ENCODE data around the gene CLCA4. TPM values are rescaled to one million over a fixed set of nuclear protein-coding genes. Genes with fewer than 3 reads are reported as not detected.

Gene CLCA4
- total RNA-seq, 1 experiment from 2014 or later, result not detected

DNA sequence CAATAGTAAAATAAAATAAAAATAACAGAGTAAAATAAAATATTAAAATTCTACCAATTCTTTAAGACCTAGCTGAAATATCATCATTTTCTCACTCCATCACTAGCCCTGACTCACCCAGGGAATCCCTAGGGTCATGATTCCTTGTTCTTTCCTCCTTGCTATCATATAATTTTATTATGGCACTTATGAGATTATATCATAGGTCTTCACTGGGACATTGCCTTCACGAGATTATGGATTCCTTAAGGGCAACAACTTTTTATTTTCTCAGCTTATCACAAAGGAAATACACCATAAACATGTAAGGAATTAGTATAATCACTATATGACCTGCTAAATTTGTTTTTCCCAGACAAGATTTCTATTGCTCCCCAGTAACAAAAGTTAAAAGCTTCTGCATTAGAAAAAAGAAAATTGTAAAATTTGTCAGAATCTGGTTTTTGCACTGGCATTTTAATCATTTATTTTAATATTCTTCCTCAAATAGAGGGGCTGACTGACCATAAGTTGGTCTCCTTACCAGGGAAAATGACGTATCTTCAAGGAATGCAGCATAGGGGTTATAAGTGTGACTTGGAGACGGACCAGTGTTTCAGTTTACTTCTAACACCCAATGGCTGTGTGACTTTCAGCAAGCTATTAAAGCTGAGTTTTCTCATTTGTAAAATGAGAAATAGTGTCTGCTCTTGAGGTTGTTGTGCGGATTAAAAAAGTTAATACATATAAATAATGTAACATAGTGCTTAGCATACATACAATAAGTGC lies 8.8 kb upstream of the CLCA4 start:
- H3K4me3 Mint-ChIP-seq, result no peak overlapping the region
- ChIA-PET CTCF (no interaction called here), POLR2A (no interaction called here)
- no peak overlapping the region for H3K27ac Mint-ChIP-seq
- no peaks in the 10 kb centered on the region for H3K9me3 Mint-ChIP-seq
- ATAC-seq, result no peak
- peaks cover under 1% of the 10 kb centered on the region for H3K4me1 Mint-ChIP-seq
- H3K36me3 Mint-ChIP-seq, result no peaks in the 10 kb centered on the region
- no peak for TF ChIP-seq TP53 (CRISPR knock-in tag; IDR thresholded peaks at IDR 0.05)
- no peak for TF ChIP-seq RORB (CRISPR knock-in tag; IDR thresholded peaks at IDR 0.05)
- TF ChIP-seq, protein P1, sequence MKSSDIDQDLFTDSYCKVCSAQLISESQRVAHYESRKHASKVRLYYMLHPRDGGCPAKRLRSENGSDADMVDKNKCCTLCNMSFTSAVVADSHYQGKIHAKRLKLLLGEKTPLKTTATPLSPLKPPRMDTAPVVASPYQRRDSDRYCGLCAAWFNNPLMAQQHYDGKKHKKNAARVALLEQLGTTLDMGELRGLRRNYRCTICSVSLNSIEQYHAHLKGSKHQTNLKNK (CRISPR knock-in tag; IDR thresholded peaks at IDR 0.05), result no peak
- TF ChIP-seq NFYB (CRISPR knock-in tag; conservative IDR thresholded peaks at IDR 0.05; ENCODE audit: low read depth), result no peak
- no peak for TF ChIP-seq ZNF121 (CRISPR knock-in tag; IDR thresholded peaks at IDR 0.05)
- TF ChIP-seq IRF2 (CRISPR knock-in tag; IDR thresholded peaks at IDR 0.05; ENCODE audit: borderline replicate concordance, low read depth), result no peak
- TF ChIP-seq GABPB1 (CRISPR knock-in tag; IDR thresholded peaks at IDR 0.05), result no peak
- TF ChIP-seq, protein P2, sequence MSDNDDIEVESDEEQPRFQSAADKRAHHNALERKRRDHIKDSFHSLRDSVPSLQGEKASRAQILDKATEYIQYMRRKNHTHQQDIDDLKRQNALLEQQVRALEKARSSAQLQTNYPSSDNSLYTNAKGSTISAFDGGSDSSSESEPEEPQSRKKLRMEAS (CRISPR knock-in tag; IDR thresholded peaks at IDR 0.05), result no peak
- TF ChIP-seq OVOL2 (CRISPR knock-in tag; IDR thresholded peaks at IDR 0.05; ENCODE audit: borderline replicate concordance), result no peak
- TF ChIP-seq, protein P3, sequence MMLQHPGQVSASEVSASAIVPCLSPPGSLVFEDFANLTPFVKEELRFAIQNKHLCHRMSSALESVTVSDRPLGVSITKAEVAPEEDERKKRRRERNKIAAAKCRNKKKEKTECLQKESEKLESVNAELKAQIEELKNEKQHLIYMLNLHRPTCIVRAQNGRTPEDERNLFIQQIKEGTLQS (CRISPR knock-in tag; conservative IDR thresholded peaks at IDR 0.05), result no peak
- TF ChIP-seq, protein P4, sequence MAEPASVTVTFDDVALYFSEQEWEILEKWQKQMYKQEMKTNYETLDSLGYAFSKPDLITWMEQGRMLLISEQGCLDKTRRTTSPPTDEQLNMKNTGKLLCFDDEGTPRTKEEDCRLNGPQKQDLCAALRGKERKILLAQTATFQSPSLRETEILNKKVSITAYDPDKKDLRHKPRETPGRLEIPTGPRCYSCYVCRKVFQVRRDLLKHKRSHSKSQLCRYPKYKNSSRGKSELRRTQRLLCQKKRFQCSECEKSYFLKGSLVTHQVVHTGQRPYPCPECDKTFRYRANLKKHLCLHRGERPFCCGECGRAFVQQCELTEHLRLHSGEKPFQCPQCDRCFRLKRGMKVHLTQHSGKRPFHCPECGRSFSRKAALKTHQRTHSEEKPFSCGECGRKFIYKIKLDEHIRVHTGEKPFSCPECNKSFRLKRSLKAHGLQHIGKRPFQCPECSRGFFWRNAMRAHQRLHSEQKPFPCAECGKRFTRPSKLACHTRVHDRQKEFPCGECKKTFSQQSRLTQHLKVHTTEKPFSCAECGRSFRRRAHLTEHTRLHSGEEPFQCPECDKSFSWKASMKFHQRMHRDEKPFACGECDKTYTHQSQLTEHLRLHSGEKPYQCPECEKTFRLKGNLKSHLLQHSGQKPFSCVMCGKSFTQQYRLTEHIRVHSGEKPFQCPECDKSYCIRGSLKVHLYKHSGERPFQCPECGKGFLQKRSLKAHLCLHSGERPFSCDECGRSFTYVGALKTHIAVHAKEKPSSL (CRISPR knock-in tag; conservative IDR thresholded peaks at IDR 0.05), result no peak
- no peak for TF ChIP-seq SP1 (CRISPR knock-in tag; conservative IDR thresholded peaks at IDR 0.05)
- TF ChIP-seq HMGA2 (CRISPR knock-in tag; IDR thresholded peaks at IDR 0.05), result no peak
- TF ChIP-seq, protein P5, sequence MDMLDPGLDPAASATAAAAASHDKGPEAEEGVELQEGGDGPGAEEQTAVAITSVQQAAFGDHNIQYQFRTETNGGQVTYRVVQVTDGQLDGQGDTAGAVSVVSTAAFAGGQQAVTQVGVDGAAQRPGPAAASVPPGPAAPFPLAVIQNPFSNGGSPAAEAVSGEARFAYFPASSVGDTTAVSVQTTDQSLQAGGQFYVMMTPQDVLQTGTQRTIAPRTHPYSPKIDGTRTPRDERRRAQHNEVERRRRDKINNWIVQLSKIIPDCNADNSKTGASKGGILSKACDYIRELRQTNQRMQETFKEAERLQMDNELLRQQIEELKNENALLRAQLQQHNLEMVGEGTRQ (CRISPR knock-in tag; IDR thresholded peaks at IDR 0.05), result no peak
- H3K27me3 Mint-ChIP-seq (ENCODE audit: low read depth), result no peaks in the 10 kb centered on the region
- DNase-seq (ENCODE audit: low spot score), result no peak

DNA sequence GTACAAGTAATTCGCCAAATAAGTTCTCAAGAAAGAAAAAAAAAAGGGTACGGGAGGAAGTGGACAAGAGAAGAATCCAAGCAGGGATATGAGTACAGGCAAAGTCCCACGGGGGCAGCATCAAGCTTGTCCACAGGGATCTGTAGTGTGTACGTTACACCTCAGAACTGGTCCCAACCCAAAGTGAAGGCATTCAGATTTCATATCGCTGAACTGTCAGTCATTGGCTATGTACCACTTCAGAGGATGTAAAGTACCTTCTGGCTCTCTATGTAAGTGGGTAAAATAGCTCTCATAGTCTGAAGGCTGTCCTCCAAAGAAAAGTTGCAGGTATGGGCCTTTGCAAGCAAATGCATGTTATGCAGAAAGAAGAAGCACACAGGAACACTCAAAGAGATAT lies 8.1 kb upstream of the CLCA4 start:
- CTCF ChIA-PET, result no interaction called here
- TF ChIP-seq, protein P6, sequence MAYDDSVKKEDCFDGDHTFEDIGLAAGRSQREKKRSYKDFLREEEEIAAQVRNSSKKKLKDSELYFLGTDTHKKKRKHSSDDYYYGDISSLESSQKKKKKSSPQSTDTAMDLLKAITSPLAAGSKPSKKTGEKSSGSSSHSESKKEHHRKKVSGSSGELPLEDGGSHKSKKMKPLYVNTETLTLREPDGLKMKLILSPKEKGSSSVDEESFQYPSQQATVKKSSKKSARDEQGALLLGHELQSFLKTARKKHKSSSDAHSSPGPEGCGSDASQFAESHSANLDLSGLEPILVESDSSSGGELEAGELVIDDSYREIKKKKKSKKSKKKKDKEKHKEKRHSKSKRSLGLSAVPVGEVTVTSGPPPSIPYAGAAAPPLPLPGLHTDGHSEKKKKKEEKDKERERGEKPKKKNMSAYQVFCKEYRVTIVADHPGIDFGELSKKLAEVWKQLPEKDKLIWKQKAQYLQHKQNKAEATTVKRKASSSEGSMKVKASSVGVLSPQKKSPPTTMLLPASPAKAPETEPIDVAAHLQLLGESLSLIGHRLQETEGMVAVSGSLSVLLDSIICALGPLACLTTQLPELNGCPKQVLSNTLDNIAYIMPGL (CRISPR knock-in tag; IDR thresholded peaks at IDR 0.05), result no peak
- TF ChIP-seq, protein P7, sequence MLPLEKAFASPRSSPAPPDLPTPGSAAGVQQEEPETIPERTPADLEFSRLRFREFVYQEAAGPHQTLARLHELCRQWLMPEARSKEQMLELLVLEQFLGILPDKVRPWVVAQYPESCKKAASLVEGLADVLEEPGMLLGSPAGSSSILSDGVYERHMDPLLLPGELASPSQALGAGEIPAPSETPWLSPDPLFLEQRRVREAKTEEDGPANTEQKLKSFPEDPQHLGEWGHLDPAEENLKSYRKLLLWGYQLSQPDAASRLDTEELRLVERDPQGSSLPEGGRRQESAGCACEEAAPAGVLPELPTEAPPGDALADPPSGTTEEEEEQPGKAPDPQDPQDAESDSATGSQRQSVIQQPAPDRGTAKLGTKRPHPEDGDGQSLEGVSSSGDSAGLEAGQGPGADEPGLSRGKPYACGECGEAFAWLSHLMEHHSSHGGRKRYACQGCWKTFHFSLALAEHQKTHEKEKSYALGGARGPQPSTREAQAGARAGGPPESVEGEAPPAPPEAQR (CRISPR knock-in tag; IDR thresholded peaks at IDR 0.05), result no peak
- TF ChIP-seq, protein P8, sequence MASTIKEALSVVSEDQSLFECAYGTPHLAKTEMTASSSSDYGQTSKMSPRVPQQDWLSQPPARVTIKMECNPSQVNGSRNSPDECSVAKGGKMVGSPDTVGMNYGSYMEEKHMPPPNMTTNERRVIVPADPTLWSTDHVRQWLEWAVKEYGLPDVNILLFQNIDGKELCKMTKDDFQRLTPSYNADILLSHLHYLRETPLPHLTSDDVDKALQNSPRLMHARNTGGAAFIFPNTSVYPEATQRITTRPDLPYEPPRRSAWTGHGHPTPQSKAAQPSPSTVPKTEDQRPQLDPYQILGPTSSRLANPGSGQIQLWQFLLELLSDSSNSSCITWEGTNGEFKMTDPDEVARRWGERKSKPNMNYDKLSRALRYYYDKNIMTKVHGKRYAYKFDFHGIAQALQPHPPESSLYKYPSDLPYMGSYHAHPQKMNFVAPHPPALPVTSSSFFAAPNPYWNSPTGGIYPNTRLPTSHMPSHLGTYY (CRISPR knock-in tag; IDR thresholded peaks at IDR 0.05), result no peak
- TF ChIP-seq, protein P9, sequence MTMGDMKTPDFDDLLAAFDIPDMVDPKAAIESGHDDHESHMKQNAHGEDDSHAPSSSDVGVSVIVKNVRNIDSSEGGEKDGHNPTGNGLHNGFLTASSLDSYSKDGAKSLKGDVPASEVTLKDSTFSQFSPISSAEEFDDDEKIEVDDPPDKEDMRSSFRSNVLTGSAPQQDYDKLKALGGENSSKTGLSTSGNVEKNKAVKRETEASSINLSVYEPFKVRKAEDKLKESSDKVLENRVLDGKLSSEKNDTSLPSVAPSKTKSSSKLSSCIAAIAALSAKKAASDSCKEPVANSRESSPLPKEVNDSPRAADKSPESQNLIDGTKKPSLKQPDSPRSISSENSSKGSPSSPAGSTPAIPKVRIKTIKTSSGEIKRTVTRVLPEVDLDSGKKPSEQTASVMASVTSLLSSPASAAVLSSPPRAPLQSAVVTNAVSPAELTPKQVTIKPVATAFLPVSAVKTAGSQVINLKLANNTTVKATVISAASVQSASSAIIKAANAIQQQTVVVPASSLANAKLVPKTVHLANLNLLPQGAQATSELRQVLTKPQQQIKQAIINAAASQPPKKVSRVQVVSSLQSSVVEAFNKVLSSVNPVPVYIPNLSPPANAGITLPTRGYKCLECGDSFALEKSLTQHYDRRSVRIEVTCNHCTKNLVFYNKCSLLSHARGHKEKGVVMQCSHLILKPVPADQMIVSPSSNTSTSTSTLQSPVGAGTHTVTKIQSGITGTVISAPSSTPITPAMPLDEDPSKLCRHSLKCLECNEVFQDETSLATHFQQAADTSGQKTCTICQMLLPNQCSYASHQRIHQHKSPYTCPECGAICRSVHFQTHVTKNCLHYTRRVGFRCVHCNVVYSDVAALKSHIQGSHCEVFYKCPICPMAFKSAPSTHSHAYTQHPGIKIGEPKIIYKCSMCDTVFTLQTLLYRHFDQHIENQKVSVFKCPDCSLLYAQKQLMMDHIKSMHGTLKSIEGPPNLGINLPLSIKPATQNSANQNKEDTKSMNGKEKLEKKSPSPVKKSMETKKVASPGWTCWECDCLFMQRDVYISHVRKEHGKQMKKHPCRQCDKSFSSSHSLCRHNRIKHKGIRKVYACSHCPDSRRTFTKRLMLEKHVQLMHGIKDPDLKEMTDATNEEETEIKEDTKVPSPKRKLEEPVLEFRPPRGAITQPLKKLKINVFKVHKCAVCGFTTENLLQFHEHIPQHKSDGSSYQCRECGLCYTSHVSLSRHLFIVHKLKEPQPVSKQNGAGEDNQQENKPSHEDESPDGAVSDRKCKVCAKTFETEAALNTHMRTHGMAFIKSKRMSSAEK (CRISPR knock-in tag; IDR thresholded peaks at IDR 0.05; ENCODE audit: borderline replicate concordance), result no peak
- POLR2A ChIA-PET, result no interaction called here
- Mint-ChIP-seq H3K27me3 (ENCODE audit: low read depth) (no peaks in the 10 kb centered on the region), H3K4me3 (no peak overlapping the region), H3K27ac (no peak overlapping the region), H3K9me3 (no peaks in the 10 kb centered on the region), H3K4me1 (peaks cover 3% of the 10 kb centered on the region), H3K36me3 (no peaks in the 10 kb centered on the region)
- DNase-seq (ENCODE audit: low spot score), result no peak
- ATAC-seq, result no peak

Data from WTC11 (cell line).